GM18517 (cell line): ENCODE measurements around the gene ZNF668.

Experiments
- ATAC-seq: cut with Tn5 transposase; IDR thresholded peaks from one replicate; pipeline ENCODE4 v1.9.1; 2021; ENCODE audit warnings: mild to moderate bottlenecking, moderate library complexity; ENCODE audit not compliant: unreplicated experiment

The ZNF668 gene

GRCh38 chr16:31081428-31082351 is 7.7 kb upstream of the ZNF668 start:
- no peak for ATAC-seq

- ATAC-seq = no peak
Observed at GRCh38 chr16:31080756-31081419, 6.8 kb upstream of the ZNF668 start.

- ATAC-seq = no peak
Observed at GRCh38 chr16:31080035-31080629, 6.1 kb upstream of the ZNF668 start.

GRCh38 chr16:31079342-31079944 is 5.4 kb upstream of the ZNF668 start:
- ATAC-seq = no peak

- ATAC-seq = no peak
Observed at GRCh38 chr16:31078597-31079341, 4.7 kb upstream of the ZNF668 start.

GRCh38 chr16:31077592-31078396 is 3.8 kb upstream of the ZNF668 start:
- ATAC-seq = no peak

- no peak for ATAC-seq
Observed at GRCh38 chr16:31077024-31077423, 3.0 kb upstream of the ZNF668 start.

- no peak for ATAC-seq
Observed at GRCh38 chr16:31076319-31076718, 2.3 kb upstream of the ZNF668 start.

GRCh38 chr16:31074814-31075183 is 759 bp upstream of the ZNF668 start:
- no peak for ATAC-seq

- peak; percentile 57 for ATAC-seq
Observed at GRCh38 chr16:31073142-31073969, 684 bp downstream of the ZNF668 start.

GRCh38 chr16:31072540-31073141 is 1.4 kb downstream of the ZNF668 start:
- no peak for ATAC-seq

GRCh38 chr16:31071861-31072260 is 2.2 kb downstream of the ZNF668 start:
- no peak for ATAC-seq

GRCh38 chr16:31067342-31067741 is 6.7 kb downstream of the ZNF668 start:
- no peak for ATAC-seq

- ATAC-seq = no peak
Observed at GRCh38 chr16:31064882-31065461, 9.1 kb downstream of the ZNF668 start.

- ATAC-seq = no peak
Observed at GRCh38 chr16:31063843-31064611, 10.0 kb downstream of the ZNF668 start.

GRCh38 chr16:31063495-31063842 is 10.6 kb downstream of the ZNF668 start:
- no peak for ATAC-seq

GRCh38 chr16:31061813-31062440 is 12.1 kb downstream of the ZNF668 start:
- no peak for ATAC-seq
